ENCODE measurements around the gene CGB7. TPM values are rescaled to one million over a fixed set of nuclear protein-coding genes. Genes with fewer than 3 reads are reported as not detected.

CGB7 gene
- total RNA-seq (2014; rRNA removed; shearing (Covaris generic); ENCODE audit: low replicate concordance) = 1.7 and 4.1 TPM in 2 replicates

GRCh38 chr19:49057636-49058234, at the start of gene CGB7:
Gene CGB7, minus strand, starts transcription at chr19:49057749. Its CDS starts 2,374 bp downstream, at chr19:49055375.
- in situ Hi-C loops (cut with HindIII; ENCODE audit: low pct_unique_long_range_greater_than_20kb, low sequenced_read_pairs) = no loop called here
- DNase-seq (ENCODE audit: low read depth) = peak; percentile 70

- in situ Hi-C loops (cut with HindIII; ENCODE audit: low pct_unique_long_range_greater_than_20kb, low sequenced_read_pairs) = no loop called here
- peak; percentile 65 for DNase-seq (ENCODE audit: low read depth)
These were observed 49.1 kb upstream of the CGB7 start for GRCh38 chr19:49106648-49107135.

DNA sequence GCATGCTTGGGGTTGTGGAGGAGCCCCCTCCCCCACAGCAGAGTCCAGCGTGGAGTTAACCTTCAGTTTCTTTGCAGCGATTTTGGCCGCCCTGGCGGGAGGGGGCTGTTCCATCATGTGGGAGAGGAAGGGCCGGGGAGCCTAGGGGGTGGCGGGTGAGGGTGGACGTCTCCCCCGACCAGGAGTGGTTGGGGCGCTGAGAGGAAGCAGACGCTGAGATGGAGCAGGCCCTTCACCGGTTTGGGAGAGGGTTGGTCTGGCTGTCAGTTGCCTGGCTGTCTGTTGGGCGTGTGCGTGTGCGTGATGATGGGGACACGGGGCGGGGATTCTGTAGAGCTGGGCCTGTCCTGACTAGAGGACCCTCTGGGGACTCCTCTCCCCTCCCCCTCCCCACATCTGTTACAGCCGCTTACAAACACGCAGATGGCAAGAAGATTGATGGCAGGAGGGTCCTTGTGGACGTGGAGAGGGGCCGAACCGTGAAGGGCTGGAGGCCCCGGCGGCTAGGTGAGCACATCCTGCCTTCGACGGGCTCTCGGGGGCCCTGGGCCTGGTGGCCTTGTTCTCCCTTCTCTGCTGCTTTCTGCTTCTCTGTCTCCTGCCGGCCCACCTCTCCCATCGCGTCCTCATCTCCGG, 46.8 kb upstream of the CGB7 start:
- no peak for DNase-seq (ENCODE audit: low read depth)
- in situ Hi-C loops (cut with HindIII; ENCODE audit: low pct_unique_long_range_greater_than_20kb, low sequenced_read_pairs) = no loop called here

DNA sequence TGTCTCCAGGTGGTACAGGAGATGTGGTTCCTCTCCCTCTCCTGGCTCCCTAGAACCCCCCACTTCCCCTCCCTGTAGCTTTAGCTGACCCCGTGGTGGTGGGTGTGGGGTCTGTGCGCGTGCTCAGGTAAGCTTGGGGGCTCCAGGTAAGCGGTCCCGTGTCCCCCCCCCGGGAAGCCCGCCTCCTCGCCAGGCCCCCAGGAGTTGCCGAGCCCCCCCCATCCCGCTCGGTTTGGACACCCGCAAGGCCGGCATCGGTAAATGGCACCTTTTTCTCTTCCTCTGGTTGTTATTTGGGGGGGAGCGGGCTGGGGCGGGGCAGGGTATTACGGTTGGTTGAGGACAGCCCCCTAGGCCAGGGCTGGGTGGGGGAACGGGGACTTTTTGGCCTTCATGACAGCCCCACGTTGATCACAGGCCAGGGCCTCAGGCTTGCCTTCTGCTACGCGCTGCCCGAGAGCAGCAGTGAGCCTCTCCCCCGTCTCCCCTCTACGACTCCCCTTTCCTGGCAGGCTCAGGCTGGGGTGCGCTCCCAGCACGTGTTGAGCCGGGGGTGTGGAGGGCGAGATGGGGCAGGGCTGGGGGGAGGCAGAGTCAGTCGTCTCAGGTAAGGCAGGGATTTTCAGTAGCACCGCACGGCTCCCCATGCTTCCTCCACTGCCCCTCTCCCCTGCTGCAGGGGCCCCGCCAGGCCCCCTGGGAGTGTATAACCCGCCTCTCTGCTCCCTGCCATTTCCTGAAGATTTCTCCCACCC, 46.0 kb upstream of the CGB7 start:
- in situ Hi-C loops (cut with HindIII; ENCODE audit: low pct_unique_long_range_greater_than_20kb, low sequenced_read_pairs) = no loop called here
- DNase-seq (ENCODE audit: low read depth) = no peak

DNA sequence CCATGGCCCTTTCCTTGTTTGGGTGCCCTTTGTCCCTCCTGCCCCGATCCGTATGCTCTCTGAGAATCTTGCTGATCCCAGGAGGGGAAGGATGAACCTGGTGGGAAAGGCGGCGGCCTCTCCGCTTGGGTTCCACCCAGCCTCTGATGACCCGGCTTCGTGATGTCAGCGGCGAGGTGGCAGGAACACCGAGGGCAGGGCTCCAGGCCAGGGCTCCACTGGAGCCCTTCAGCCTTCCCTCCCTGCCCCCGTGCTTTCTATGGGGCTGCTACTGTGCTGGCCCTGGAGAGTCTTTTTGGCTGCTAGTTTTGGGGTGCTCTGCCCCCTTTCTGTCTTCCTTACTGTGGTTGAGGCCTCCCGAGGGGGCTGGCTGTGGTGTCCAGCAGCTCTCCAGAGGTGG, 44.8 kb upstream of the CGB7 start:
- in situ Hi-C loops (cut with HindIII; ENCODE audit: low pct_unique_long_range_greater_than_20kb, low sequenced_read_pairs) = no loop called here
- DNase-seq (ENCODE audit: low read depth) = no peak

GRCh38 chr19:49101160-49101559, 43.6 kb upstream of the CGB7 start:
- in situ Hi-C loops (cut with HindIII; ENCODE audit: low pct_unique_long_range_greater_than_20kb, low sequenced_read_pairs) = no loop called here

GRCh38 chr19:49098795-49099194, 41.2 kb upstream of the CGB7 start:
- DNase-seq (ENCODE audit: low read depth) = no peak
- in situ Hi-C loops (cut with HindIII; ENCODE audit: low pct_unique_long_range_greater_than_20kb, low sequenced_read_pairs) = no loop called here

More at GRCh38 chr19:49101160-49101559, 43.6 kb upstream of the CGB7 start:
- DNase-seq (ENCODE audit: low read depth) = no peak

DNA sequence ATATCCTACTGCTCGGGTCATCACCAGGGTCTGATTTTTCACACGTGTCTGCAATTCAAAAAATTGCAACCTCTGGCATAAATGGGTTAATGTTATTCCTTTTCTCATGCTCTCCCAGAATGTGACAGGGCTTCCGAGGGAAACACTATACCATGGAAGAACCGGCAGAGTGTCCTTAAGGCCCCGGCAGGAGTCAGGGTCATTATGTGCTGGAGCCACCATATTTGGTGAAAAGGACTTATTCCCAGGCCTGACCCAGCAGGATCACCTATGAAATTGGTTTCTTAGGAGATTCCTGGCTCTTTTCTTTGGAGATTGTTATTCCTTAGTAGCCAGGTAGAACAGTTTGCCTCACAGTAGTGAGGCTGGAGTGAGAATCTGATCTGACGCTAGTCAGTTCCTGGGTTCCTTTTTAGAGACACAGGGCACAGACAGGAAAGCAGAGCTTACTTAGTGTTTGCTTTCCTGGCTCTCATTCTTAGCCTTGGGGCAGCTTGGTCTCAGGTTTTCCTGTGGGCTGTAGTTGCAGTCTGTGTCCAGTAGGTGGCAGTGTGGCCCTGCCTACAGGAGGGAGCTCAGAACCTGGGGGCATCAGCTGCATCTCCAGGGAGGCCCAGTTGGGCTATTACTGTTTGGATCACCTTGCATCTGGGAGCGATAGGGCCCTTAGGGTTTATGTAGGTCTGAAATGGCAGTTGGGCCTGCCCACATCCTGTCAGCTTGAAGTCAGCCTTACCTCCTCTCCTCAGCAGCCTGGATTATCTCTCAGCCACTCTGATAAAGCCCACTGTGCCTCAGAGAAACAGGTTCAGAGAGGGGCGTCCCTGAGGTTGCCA, 40.1 kb upstream of the CGB7 start:
- in situ Hi-C loops (cut with HindIII; ENCODE audit: low pct_unique_long_range_greater_than_20kb, low sequenced_read_pairs) = no loop called here
- DNase-seq (ENCODE audit: low read depth) = peak; percentile 74

GRCh38 chr19:49094505-49095482, 37.2 kb upstream of the CGB7 start:
- no peak for DNase-seq (ENCODE audit: low read depth)
- in situ Hi-C loops (cut with HindIII; ENCODE audit: low pct_unique_long_range_greater_than_20kb, low sequenced_read_pairs) = no loop called here

DNA sequence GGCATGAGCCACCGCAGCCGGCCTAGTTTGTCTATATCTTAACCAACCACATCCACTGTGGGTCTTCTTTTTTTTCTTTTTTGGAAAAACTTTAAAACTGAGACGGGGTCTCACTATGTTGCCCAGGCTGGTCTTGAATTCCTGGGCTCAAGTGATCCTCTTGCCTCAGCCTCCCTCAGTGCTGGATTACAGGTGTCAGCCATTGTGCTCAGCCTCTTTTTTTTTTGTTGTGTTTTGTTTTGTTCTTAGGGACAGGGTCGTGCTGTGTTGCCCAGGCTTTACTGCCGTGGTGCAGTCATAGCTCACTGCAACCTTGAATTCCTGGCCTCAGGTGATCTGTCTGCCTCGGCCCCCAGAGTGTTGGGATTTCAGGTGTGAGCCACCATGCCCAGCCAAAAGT, 35.1 kb upstream of the CGB7 start:
- in situ Hi-C loops (cut with HindIII; ENCODE audit: low pct_unique_long_range_greater_than_20kb, low sequenced_read_pairs) = no loop called here
- DNase-seq (ENCODE audit: low read depth) = no peak

DNA sequence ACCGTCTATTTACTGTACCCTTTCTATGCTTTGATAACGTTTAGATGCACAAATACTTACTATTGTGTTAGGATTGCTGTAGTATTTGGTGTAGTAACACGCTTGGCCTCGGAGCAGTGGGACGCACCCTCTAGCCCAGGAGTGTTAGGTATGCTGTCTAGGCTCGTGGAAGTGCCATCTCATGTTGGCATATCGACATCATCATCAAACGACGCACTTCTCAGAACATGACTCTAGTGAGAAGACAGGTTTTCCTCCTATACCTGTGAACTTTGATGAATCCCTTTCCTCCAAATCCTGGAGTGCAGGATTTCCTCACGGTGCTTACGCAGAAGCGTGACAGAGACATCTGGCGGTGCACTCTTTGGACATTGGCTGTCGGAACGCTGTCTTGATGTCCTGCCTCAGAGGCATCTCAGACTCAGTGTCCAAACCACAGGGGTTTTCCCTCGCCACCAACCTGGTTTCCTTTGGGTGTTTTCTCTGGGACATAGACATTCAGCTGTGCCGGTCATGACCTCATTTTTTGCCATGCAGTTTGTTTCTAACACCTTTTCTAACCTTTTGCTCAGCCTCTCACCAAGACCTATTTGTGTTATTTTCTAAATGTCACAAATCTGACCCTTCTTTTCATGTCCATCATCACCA, 34.0 kb upstream of the CGB7 start:
- no peak for DNase-seq (ENCODE audit: low read depth)
- in situ Hi-C loops (cut with HindIII; ENCODE audit: low pct_unique_long_range_greater_than_20kb, low sequenced_read_pairs) = no loop called here

DNA sequence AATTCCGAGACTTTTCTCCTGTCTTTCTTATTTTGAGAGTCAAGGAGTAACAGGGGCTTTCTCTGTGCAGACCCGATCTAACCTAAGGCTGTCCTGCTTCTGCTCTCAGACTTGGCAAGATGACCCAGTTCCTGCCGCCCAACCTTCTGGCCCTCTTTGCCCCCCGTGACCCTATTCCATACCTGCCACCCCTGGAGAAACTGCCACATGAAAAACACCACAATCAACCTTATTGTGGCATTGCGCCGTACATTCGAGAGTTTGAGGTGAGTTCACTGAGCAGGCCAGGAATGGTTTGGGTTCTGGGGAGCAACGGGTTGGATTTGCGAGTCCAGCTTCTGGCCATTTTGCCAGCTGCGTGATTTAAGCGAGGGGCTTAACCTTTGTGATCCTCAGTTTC, 28.7 kb upstream of the CGB7 start:
- in situ Hi-C loops (cut with HindIII; ENCODE audit: low pct_unique_long_range_greater_than_20kb, low sequenced_read_pairs) = no loop called here
- DNase-seq (ENCODE audit: low read depth) = no peak

DNA sequence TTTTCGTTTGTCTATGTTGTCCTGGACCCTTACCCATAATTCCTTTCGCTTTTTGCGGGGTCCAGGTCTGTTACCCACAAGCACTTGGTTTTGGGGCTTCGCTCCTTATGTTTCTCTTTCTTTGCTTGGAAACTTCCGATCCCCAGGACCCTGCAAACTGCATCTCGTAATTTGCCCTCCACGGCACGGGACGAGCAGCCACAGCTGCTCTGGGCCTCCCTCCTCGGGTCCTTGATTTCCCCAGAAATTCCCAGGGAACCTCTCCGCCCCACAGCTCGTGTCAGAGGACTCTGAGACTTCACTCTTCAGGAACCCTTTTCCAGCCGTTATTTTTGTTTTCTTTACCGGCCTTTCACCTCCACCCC, 28.3 kb upstream of the CGB7 start:
- in situ Hi-C loops (cut with HindIII; ENCODE audit: low pct_unique_long_range_greater_than_20kb, low sequenced_read_pairs) = no loop called here

DNA sequence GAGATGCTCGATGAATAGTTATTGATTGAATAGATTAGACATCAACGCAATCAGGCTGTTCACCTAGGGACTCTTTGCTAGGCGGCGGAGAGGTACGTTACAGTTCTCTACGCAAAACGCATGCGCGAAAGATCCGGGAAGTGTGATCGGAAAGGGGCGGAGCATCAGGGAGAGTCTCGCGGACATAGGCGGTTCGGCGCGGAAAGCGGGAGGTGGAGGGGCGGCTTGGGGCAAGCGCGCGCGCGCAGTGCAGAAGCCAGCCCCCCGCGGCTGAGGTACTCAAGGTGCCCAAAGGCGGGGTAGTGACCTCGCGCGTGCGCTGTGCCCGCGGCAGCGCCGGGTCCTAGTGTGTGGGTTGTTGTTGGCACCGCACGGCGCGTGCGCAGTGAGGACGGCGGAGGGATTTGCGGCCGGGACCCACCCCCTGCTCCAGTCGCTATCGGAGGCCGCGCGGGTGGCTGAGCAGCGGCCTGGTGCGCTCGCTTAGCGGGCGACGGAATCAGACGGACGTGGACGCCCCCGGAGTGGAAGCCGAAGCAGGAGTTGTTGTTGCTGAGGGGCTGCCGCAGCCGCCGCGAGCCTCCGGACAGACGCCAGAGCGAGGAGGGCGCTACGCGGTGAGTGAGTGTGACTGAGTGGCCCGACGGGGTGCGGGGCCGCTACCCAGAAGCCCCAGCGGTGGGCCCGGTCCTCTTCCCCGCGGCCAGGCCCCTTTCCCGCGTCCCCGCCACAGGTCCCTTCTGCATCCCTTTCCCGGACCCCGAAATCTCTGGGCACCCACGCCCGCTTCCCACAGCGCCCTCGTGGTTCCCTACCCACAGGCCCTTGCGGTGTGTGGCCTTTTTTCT, 27.7 kb upstream of the CGB7 start, which contains the start of gene SNRNP70:
TSS of gene SNRNP70 (plus strand) at position 432 of the 848 bp plus-strand sequence. CDS start 964 bp downstream, outside the sequence.
- peak; percentile 99 for DNase-seq (ENCODE audit: low read depth)
- in situ Hi-C loops (cut with HindIII; ENCODE audit: low pct_unique_long_range_greater_than_20kb, low sequenced_read_pairs) = no loop called here

More for the DNA sequence above, 28.3 kb upstream of the CGB7 start:
- peak; percentile 29 for DNase-seq (ENCODE audit: low read depth)

GRCh38 chr19:49084206-49085019, 26.9 kb upstream of the CGB7 start:
- DNase-seq (ENCODE audit: low read depth) = no peak
- in situ Hi-C loops (cut with HindIII; ENCODE audit: low pct_unique_long_range_greater_than_20kb, low sequenced_read_pairs) = no loop called here
